ENCODE data around the gene DYNC1H1.
A peak's percentile ranks its signal among the peaks of the same experiment; 100 is the strongest.

DYNC1H1 gene

GRCh38 chr14:102095231-102095870 is 131.0 kb downstream of the DYNC1H1 start:
- no peak for DNase-seq

- peak in 1 of 2 experiments; percentile 39 for DNase-seq
Observed at GRCh38 chr14:102095871-102096568, 131.6 kb downstream of the DYNC1H1 start.

GRCh38 chr14:102096569-102097188 is 132.3 kb downstream of the DYNC1H1 start:
- DNase-seq, result peak; percentile 65 to 87

GRCh38 chr14:102097441-102098135 is 133.2 kb downstream of the DYNC1H1 start:
- peak in 1 of 2 experiments; percentile 43 for DNase-seq

- DNase-seq, result no peak
Observed at GRCh38 chr14:102103062-102103695, 138.8 kb downstream of the DYNC1H1 start.

GRCh38 chr14:102105369-102105768 is 141.0 kb downstream of the DYNC1H1 start:
- DNase-seq, result no peak
